GM23248 (cell line): ENCODE results near the gene CHI3L2.

Source experiments
- EZH2 ChIP-seq: fragments of 200-600 bp; sonication (generic); IDR thresholded peaks from 2 replicates; pipeline ENCODE4 v1.6.1; 2018; ENCODE audit warnings: antibody characterized with exemption, mild to moderate bottlenecking; ENCODE audit not compliant: insufficient read depth, poor library complexity, severe bottlenecking
- EZH2phosphoT487 ChIP-seq: fragments of 200-600 bp; sonication (generic); IDR thresholded peaks from 2 replicates; pipeline ENCODE4 v1.6.1; 2018; ENCODE audit warnings: antibody characterized with exemption, moderate library complexity, mild to moderate bottlenecking, low read depth; ENCODE audit not compliant: insufficient read depth

DNA sequence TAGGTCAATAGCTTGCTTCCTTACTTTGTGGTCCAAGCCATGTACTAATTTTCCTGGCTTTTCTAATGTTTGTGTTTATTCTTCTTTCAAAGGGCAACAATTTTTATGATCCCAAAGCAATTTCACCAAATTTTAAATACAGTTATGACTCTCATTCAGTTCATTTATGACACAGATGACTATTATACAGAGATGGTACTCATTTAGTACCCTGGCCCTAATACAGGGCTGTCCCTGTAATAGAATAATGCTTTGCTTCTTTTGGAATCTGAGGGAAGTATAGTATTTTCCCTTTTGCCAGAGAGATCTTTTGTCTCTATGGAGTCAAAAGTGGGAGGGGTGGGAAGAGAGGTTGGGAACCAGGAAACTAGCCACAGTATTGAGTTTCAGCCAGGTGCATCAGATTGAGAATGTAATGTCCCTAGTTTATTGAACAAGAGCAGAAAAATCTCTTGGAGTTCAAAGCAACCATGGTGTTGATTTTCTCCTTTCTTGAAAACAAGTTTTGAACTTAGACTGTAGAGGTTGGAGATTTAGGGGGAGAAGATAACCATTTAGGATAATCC lies 47.5 kb upstream of the CHI3L2 start:
- TF ChIP-seq EZH2, result no peak
- no peak for TF ChIP-seq EZH2phosphoT487
